Sigmoid colon (tissue), 7 donors: ENCODE data around the gene ADCK1. TPM values are rescaled to one million over a fixed set of nuclear protein-coding genes. Genes with fewer than 3 reads are reported as not detected.

Experiments used
- DNase-seq: peaks from one replicate; pipeline ENCODE4 v3.0.0-alpha.2; 2019
- H3K27ac ChIP-seq, 4 donors: fragments of 200-600 bp; sonication (generic); one replicate each; pipeline ENCODE4 v1.5.1; 2016 to 2019; ENCODE audit warnings: mild to moderate bottlenecking in 1 of 4
- H3K27me3 ChIP-seq, 3 donors: fragments of 200-600 bp; sonication (generic); one replicate each; pipeline ENCODE4 v1.5.1; 2019; ENCODE audit warnings: mild to moderate bottlenecking in 1 of 3
- H3K36me3 ChIP-seq, 4 donors: fragments of 200-600 bp; sonication (generic); one replicate each; pipeline ENCODE4 v1.5.1; 2016 to 2019
- H3K4me1 ChIP-seq, 4 donors: fragments of 200-600 bp; sonication (generic); one replicate each; pipeline ENCODE4 v1.5.1; 2017 to 2019
- H3K4me3 ChIP-seq, 4 donors: fragments of 200-600 bp; sonication (generic); one replicate each; pipeline ENCODE4 v1.5.1; 2017 to 2019; ENCODE audit warnings: mild to moderate bottlenecking in 2 of 4, moderate library complexity in 1 of 4
- H3K9me3 ChIP-seq, 4 donors: fragments of 200-600 bp in 3 of 4; sonication (generic) in 3 of 4; one replicate each; pipeline versions ENCODE4 v1.5.1 to v1.6.1; 2013 to 2019
- CTCF ChIP-seq, 4 experiments: fragments of 450-650 bp in 3 of 4; fragments of 200-600 bp in 1 of 4; IDR thresholded peaks; one replicate each; pipeline ENCODE4 v1.5.1; 2016 to 2019; ENCODE audit warnings: antibody characterized with exemption in 4 of 4, mild to moderate bottlenecking in 3 of 4, moderate library complexity in 2 of 4
- EP300 ChIP-seq, 4 donors: sonication (generic); formaldehyde crosslinking; IDR thresholded peaks; one replicate each; pipeline ENCODE4 v1.6.1; 2017; ENCODE audit warnings: antibody characterized with exemption in 4 of 4
- POLR2A ChIP-seq, 2 donors: fragments of 450-650 bp; IDR thresholded peaks; one replicate each; pipeline ENCODE4 v1.6.1; 2016; ENCODE audit warnings: antibody characterized with exemption in 2 of 2, mild to moderate bottlenecking in 2 of 2, moderate library complexity in 2 of 2
- POLR2AphosphoS5 ChIP-seq, 4 donors: sonication (generic); formaldehyde crosslinking; IDR thresholded peaks; one replicate each; pipeline ENCODE4 v1.6.1; 2017; ENCODE audit warnings: antibody characterized with exemption in 4 of 4
- WGBS, 2 donors: extraction: QIAGEN DNeasy Blood & Tissue Kit; methylation state at CpG; one replicate each; pipeline ENCODE4 v1.1.7; 2013; 5-methylcytosine and 5-hydroxymethylcytosine counted together
- intact Hi-C: fragments of 100-400 bp; cut with DNase I; formaldehyde crosslinking; loops from one replicate; pipeline ENCODE4 v1.15.1; 2023
- polyA plus RNA-seq, 3 donors: library from polyadenylated mRNA; stranded (reverse); fragments of 200-250 nt; gene quantifications; one replicate each; pipeline ENCODE4 v1.2.3, GENCODE V29; 2013
- total RNA-seq, 4 donors: library from RNA; depleted of rRNA; stranded (reverse); fragments of >200 nt; gene quantifications; one replicate each; pipeline ENCODE4 v1.1.0, GENCODE V29; 2016
- donor health status: healthy with polysubstance abuse.
- donor health status: Bipolar disorder and iron deficiency.
- donor health status: healthy.

The ADCK1 gene
- total and polyA plus RNA-seq, 7 donors, result 3.5 to 19.4 (median 5.7) TPM

GRCh38 chr14:77837926-77838325 is 38.0 kb downstream of the ADCK1 start:
- no peaks in the 10 kb centered on the region for H3K9me3 ChIP-seq
- no peaks in the 10 kb centered on the region for H3K4me1 ChIP-seq
- no peak overlapping the region for H3K4me3 ChIP-seq
- intact Hi-C loops, result no loop called here
- no peak for DNase-seq
- H3K27me3 ChIP-seq, result no peaks in the 10 kb centered on the region
- TF ChIP-seq CTCF (IDR thresholded peaks at IDR 0.05), result no peak
- no peak for TF ChIP-seq POLR2A (IDR thresholded peaks at IDR 0.05)
- TF ChIP-seq POLR2AphosphoS5 (IDR thresholded peaks at IDR 0.05), result no peak
- no peak for TF ChIP-seq EP300 (IDR thresholded peaks at IDR 0.05)
- 79 to 89% methylated on average over 7 of the region's 7 CpGs for WGBS, 2 donors
- peaks cover 0 to 5% (median 0%) of the 10 kb centered on the region in 4 donors for H3K36me3 ChIP-seq
- H3K27ac ChIP-seq, result no peak overlapping the region

GRCh38 chr14:77838831-77839511 is 39.1 kb downstream of the ADCK1 start:
- WGBS, 2 donors, result 80 to 94% methylated on average over 8 of the region's 8 CpGs
- Histone ChIP-seq H3K9me3 (no peaks in the 10 kb centered on the region), H3K4me1 (no peaks in the 10 kb centered on the region), H3K36me3 (peaks cover 0 to 5% (median 0%) of the 10 kb centered on the region in 4 donors), H3K4me3 (no peak overlapping the region), H3K27ac (no peak overlapping the region), H3K27me3 (no peaks in the 10 kb centered on the region)
- intact Hi-C loops, result no loop called here
- DNase-seq, result no peak
- TF ChIP-seq CTCF (IDR thresholded peaks at IDR 0.05), result no peak
- no peak for TF ChIP-seq POLR2AphosphoS5 (IDR thresholded peaks at IDR 0.05)
- TF ChIP-seq EP300 (IDR thresholded peaks at IDR 0.05), result no peak
- TF ChIP-seq POLR2A (IDR thresholded peaks at IDR 0.05), result no peak

GRCh38 chr14:77843195-77843594 is 43.3 kb downstream of the ADCK1 start:
- no peaks in the 10 kb centered on the region for H3K9me3 ChIP-seq
- no peaks in the 10 kb centered on the region for H3K36me3 ChIP-seq
- DNase-seq, result no peak
- intact Hi-C loops, result no loop called here
- H3K4me1 ChIP-seq, result no peaks in the 10 kb centered on the region
- H3K4me3 ChIP-seq, result no peak overlapping the region
- no peak overlapping the region for H3K27ac ChIP-seq
- TF ChIP-seq POLR2A (IDR thresholded peaks at IDR 0.05), result no peak
- no peak for TF ChIP-seq EP300 (IDR thresholded peaks at IDR 0.05)
- TF ChIP-seq POLR2AphosphoS5 (IDR thresholded peaks at IDR 0.05), result no peak
- no peak for TF ChIP-seq CTCF (IDR thresholded peaks at IDR 0.05)
- 89 to 92% methylated on average over 3 of the region's 3 CpGs for WGBS, 2 donors
- H3K27me3 ChIP-seq, result no peaks in the 10 kb centered on the region

GRCh38 chr14:77843651-77844050 is 43.7 kb downstream of the ADCK1 start:
- Histone ChIP-seq H3K9me3 (no peaks in the 10 kb centered on the region), H3K27me3 (no peaks in the 10 kb centered on the region), H3K4me3 (no peak overlapping the region), H3K27ac (no peak overlapping the region), H3K4me1 (no peaks in the 10 kb centered on the region), H3K36me3 (no peaks in the 10 kb centered on the region)
- 97% methylated on average over 1 of the region's 1 CpG for WGBS, 2 donors
- no peak for TF ChIP-seq CTCF (IDR thresholded peaks at IDR 0.05)
- no peak for TF ChIP-seq EP300 (IDR thresholded peaks at IDR 0.05)
- TF ChIP-seq POLR2A (IDR thresholded peaks at IDR 0.05), result no peak
- TF ChIP-seq POLR2AphosphoS5 (IDR thresholded peaks at IDR 0.05), result no peak
- intact Hi-C loops, result no loop called here
- no peak for DNase-seq

- no peak for TF ChIP-seq POLR2A (IDR thresholded peaks at IDR 0.05)
- no peak for TF ChIP-seq CTCF (IDR thresholded peaks at IDR 0.05)
- DNase-seq, result no peak
- 76 to 77% methylated on average over 4 of the region's 4 CpGs for WGBS, 2 donors
- no peaks in the 10 kb centered on the region for H3K4me1 ChIP-seq
- H3K27me3 ChIP-seq, result no peaks in the 10 kb centered on the region
- H3K36me3 ChIP-seq, result no peaks in the 10 kb centered on the region
- intact Hi-C loops, result no loop called here
- no peaks in the 10 kb centered on the region for H3K9me3 ChIP-seq
- H3K4me3 ChIP-seq, result no peak overlapping the region
- H3K27ac ChIP-seq, result no peak overlapping the region
Measured at GRCh38 chr14:77844802-77845201, 44.9 kb downstream of the ADCK1 start.
